HG03045 (cell line): ENCODE results near the gene PSMD9.
"Not testable (repeated sequence)": the region's sequence is repeated elsewhere in the genome, so short reads cannot be mapped to it uniquely, and the experiment has no call there.

Experiments
- ATAC-seq: cut with Tn5 transposase; IDR thresholded peaks from one replicate; pipeline ENCODE4 v1.9.1; 2021; ENCODE audit warnings: mild to moderate bottlenecking, moderate library complexity; ENCODE audit not compliant: unreplicated experiment

PSMD9 gene

DNA sequence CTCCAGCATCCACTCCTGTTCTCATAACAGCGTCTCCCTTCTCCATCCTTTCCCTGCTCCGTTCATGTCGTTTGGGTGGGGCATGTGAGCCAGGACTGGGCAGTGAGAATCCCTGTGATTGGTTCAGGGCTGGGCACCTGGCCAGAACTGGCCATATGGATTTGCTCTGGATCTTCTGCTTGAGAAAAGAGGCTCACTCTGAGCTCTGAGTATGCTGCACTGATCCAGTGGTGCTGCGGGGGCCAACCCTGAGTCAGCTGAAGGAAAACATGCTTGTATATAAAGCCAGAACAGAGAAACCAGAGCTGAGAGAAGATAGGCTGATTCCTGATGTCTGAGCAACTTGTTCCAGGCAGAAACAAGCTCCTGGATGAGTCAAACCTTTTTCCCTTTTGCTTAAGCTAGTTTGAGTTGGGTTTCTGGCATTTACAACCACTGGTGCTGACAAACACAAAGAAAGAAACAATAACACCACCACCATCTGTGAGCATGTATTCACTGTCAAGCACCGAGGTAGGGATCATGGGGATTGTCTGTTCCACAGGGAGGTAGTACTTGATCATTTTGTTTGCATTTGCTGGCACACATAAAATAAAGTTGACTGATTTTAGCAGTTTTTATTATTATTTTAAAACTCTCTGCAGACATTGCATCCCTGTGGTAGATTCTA lies 15.9 kb upstream of the PSMD9 start:
- no peak for ATAC-seq

DNA sequence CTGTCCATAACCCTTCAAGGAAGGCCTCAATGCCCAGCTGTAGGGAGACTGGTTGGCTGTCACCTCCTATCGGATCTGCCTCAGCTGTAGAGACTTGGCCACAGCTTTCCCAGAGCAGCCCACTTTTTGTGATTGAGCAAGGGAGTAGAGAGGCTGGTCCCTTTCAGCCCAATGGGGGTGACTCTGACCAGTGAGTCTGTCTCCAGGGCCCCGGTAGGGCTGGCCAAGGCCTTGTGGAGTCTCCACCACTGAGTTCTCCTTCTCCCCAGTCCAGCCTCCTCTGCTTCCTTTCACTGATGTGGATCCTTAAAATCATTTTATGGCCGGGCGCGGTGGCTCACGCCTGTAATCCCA lies 15.4 kb upstream of the PSMD9 start:
- no peak for ATAC-seq

DNA sequence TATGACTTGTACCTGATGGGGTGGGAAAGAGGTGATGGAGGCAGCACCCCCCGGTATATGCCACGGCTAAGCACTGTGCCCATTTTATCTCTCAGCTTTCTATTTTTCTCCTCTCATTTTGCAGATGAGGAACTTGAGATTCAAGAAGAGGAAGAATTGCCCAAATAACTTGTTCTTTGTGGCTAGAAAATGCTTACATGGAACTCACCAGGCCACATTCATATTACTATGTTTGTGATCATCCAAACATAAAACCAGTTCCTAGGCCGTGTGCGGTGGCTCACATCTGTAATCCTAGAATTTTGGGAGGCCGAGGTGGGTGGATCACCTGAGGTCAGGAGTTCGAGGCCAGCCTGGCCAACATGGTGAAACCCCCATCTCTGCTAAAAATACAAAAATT lies 14.5 kb upstream of the PSMD9 start:
- no peak for ATAC-seq

DNA sequence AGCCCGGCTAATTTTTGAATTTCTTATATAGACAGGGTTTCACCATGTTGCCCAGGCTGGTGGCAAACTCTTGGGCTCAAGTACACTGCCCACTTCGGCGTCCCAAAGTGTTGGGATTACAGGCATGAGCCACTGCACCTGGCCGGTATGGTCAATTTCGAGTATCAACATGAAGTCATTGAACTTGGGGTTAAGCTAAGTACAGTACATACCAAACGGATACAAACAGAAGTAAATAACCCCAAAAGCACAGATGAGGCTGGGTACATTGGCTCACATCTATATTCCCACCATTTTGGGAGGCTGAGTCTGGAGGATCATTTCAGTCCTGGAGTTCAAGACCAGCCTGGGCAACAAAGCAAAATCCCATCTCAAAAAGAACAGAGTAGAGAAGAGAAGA lies 13.0 kb upstream of the PSMD9 start:
- no peak for ATAC-seq

DNA sequence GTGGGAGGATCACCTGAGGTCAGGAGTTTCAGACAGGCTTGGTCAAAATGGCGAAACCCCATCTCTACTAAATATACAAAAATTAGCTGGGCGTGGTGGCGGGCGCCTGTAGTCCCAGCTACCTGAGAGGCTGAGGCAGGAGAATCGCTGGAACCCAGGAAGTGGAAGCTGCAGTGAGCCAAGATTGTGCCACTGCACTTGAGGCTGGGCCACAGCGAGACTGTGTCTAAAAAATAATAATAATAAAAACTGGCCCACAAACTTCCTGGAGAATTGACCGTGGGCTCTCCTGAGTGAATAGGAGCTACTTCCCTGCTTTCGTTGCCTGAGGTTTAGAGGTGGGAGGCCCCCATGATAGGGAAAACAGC lies 12.5 kb upstream of the PSMD9 start:
- not testable (repeated sequence) for ATAC-seq

DNA sequence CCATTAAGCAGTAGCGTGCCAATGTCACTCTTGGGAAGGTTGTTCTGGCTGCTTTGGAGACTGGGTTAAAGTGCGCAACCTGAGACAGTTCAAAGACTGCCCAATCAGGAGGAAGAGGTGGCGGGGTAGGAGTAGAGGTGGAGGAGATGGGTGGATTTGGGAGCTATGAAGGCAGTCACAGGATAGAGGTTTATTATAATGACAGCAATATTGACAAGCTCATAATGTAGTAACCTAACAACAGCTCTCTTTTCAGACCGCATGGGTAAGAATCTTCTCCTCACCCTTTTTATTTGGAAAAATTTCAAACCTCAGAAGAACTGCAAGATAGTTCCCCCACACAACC lies 5.3 kb upstream of the PSMD9 start:
- ATAC-seq = no peak

DNA sequence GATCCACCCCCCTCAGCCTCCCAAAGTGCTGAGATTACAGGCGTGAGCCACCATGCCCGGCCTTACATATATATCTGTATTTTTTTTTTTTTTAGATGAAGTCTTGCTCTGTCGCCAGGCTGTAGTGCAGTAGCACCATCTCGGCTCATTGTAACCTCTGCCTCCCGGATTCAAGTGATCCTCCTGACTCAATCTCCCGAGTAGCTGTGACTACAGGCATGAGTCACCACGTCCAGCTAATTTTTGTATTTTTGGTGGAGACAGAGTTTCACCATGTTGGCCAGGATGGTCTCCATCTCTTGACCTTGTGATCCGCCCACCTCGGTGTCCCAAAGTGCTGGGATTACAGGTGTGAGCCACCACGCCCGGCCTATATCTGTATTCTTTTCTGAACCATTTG lies 3.5 kb upstream of the PSMD9 start:
- not testable (repeated sequence) for ATAC-seq

DNA sequence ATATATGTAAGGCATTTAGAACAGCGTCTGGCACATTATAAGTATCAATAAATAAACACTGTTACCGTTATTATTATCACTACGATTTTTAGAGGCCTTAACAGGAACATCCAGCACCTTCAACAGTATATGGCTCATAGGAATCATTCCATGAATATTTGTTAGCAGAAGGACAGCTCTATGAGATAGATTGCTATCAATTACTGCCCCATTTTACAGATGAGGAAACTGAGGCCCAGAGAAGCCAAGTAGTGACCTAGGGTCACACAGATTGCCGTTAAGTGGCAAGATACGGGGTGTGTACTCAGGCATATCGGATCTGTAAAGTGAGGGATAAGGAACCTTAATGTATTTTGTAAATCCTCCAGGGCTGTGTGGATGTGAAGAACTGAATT lies 510 bp upstream of the PSMD9 start:
- no peak for ATAC-seq

DNA sequence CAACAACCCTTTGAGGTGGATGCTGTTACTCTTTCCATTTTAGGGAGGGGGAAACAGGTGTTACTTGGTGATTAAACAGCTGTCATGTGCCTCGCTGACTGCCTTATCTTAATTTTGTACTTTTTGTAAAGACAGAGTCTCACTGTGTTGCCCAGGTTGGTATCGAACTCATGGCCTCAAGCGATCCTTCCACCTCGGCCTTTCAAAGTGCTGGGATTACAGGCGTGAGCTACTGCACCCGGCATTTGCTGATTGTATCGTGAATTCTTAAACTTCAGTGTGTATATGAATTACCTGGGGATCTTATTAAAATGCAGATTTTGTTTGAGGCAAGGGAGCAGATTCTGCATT lies 659 bp downstream of the PSMD9 start:
- ATAC-seq = no peak

DNA sequence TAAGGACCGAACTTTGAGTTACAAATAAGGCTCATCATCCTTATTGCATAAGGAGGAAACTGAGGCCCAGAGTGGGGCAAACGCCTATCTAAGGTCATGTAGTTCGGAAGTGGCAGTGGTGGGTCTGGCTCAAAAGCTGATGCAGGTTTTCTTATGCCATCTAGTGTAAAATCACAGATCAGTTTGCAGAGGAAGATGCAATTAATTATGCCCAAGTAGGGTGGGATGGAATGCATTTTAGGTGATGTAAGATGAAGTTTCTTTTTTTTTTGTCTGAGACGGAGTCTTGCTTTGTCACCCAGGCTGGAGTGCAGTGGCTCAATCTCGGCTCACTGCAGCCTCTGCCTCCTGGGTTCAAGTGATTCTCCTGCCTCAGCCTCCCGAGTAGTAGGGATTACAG lies 1.1 kb downstream of the PSMD9 start:
- ATAC-seq = not testable (repeated sequence)

DNA sequence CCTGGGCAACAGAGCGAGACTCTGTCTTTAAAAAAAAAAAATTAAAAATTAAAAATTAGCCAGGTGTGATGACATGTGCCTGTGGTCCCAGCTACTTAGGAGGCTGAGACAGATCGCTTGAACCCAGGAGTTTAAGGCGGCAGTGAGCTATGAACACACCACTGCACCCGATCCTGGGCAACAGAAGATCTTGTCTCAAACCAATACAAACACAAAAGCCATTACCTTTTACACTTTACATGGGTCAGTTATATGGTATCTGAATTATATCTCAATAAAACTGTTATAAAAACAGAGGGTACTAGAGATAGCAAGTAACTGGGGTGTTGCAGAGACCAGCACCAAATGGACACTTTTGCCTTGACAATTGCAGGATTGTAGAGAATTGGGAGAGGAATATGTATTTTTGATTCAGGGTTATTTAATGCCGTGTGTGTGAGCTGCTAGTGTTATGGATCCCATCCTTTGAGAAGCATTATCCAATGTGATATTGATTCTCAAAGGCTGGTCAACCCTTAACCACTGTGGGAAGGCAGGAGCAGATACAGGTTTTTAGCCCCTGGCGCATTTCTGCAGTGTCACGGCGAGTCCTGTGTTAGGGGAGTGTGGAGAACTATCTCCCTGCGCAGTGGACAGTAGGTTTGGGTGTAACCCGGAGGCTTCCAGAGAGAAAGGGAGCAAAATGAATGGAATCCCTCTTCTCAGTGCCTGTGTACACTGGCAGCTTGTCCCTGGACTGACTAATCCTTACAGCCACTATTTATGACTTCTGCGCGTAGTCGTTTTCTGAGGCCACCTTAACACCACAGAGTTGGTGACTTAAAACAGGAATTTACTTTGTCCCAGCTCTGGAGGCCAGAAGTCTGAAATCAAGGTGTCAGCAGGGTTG lies 4.3 kb downstream of the PSMD9 start:
- no peak for ATAC-seq

DNA sequence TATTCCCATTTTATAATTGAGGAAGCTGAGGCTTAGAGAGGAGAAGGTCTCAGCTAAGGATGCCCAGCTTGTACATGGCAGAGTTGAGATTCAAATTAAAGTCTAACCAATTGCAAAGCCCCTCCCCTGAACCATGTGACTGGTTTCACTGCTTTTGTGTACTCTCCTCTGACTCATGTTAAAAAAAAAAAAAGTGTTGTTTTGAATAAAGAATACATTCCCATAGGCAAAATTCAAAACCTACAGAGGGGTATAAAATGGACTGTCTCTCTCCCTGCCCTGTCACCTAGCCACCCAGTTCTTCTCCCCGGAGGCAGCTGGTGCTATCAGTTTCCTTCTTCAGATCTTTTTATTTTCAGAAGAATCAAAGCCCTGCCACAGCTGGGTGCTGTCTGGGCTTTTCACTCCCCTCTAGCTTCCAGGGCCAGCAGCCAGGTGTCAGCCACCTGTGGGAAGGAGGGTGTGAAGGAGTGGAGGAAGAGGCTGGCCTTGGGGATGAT lies 5.4 kb downstream of the PSMD9 start:
- no peak for ATAC-seq

DNA sequence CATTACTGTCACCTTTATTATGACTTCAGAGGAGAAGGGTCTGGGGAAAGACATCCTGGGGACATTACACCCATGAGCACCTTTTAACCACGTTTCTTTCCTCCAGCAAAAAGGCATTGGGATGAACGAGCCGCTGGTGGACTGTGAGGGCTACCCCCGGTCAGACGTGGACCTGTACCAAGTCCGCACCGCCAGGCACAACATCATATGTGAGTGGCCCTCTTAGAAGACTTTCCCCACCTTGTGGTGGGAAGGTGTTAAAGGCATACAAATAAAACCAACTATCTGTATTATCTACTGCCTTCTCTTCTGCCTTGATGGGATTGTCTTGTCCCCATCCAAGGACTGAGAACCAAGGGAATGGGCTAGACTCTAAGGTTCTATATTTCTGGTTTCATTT lies 6.0 kb downstream of the PSMD9 start:
- ATAC-seq = no peak

DNA sequence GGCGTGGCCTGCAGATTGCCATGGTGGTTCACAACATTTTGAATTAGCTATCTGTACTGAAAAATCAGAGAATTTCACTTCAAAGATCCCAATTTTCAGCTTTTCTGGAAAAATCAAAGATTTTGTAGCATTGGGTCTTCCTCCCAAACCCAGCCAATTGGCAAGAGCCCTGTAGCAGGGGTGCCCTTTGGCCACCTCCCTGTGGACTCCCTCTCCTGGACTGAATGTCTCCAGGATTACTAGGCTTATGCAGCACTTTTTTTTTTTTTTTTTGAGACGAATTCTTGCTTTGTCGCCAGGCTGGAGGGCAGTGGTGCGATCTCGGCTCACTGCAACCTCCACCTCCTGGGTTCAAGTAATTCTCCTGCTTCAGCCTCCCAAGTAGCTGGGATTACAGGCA lies 9.7 kb downstream of the PSMD9 start:
- no peak for ATAC-seq

DNA sequence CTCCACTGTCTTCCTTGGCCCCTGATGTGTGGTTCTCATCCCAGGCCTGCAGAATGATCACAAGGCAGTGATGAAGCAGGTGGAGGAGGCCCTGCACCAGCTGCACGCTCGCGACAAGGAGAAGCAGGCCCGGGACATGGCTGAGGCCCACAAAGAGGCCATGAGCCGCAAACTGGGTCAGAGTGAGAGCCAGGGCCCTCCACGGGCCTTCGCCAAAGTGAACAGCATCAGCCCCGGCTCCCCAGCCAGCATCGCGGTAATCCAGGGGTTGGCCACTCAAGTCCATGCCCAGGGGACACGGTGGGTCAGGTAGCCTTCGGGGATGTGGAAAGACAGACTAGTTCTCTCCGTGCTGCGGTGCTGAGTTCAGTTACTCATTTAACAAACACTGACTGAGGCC lies 11.0 kb downstream of the PSMD9 start:
- no peak for ATAC-seq

DNA sequence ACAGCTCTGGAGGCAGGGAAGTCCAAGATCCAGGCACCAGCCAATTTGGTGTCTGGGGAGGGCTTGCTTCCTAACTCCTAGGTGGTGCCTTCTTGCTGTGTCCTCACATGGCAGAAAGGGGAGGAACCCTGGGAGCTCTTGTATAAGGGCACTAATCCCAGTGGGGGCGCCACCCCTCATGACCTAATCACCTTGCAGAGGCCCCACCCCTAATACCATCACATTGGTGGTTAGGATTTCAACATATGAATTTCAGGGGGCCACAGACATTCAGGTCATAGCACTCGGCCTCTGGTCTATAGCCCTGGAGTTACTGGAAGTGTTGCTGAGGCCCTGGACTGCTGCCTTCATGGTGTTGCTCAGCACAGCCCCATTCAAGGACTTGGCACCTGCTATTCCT lies 14.6 kb downstream of the PSMD9 start:
- ATAC-seq = no peak

DNA sequence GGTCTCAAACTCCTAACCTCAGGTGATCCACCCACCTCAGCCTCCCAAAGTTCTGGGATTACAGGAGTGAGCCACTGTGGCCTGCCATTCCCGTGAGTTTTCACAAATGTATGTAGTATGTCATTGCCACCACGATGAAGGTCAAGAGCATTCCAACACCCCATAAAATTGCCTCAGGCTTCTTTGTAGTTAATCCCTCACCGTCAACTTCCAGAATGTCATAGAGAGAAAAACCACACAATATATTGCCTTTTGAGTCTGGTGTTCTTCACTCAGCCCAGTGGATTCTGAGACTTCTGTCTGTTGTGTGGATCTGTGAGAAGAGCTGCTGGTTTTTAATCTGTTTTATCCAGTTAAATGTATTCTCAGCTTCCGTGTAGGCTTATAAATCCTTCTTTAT lies 17.2 kb downstream of the PSMD9 start:
- ATAC-seq = no peak

DNA sequence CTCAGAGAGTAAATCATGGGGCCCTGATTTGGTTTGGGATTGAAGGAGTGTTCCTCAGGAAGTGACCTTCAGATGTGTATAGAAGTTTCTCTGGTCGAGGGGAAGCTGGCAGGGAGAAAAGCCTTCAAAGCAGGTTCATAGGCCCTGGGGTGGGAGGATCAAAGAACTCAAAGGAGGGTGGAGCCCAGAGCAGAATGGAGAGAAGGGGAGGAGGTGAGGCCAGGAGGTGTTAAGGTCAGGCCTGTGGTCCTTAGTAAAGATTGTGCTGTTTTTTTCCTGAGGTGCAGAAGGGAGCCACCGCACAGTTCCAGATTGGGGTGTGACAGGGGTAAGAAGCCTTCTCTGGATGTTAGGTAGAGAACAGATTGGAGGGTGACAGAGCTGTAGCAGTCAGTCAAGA lies 20.1 kb downstream of the PSMD9 start:
- ATAC-seq = no peak

DNA sequence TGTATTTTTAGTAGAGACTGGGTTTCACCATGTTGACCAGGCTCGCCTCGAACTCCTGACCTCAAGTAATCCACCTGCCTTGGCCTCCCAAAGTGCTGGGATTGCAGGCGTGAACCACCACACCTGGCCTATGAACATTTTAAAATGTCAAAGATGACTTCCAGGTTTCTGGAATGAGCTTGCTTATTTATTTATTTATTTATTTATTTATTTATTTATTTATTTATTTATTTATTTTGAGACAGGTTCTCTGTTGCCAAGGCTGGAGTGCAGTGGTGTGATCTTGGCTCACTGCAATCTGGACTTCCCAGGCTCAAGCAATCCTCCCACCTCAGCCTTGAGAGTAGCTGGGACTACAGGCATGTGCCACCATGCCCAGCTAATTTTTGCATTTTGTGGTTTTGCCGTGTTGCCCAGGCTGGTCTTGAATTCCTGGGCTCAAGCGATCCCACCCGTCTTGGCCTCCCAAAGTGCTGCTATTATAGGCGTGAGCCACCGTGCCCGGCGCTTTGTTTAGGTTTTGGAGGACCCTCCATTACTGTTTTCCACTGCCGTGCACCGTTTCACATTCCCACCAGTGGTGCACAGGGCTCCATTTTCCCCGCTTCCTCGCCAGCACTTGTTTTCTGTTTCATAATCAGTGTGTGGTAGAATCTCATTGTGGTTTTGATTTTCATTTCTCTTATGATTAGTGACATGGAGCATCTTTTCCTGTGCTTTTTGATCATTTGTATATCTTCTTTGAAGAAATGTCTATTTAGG lies 23.4 kb downstream of the PSMD9 start:
- no peak for ATAC-seq

DNA sequence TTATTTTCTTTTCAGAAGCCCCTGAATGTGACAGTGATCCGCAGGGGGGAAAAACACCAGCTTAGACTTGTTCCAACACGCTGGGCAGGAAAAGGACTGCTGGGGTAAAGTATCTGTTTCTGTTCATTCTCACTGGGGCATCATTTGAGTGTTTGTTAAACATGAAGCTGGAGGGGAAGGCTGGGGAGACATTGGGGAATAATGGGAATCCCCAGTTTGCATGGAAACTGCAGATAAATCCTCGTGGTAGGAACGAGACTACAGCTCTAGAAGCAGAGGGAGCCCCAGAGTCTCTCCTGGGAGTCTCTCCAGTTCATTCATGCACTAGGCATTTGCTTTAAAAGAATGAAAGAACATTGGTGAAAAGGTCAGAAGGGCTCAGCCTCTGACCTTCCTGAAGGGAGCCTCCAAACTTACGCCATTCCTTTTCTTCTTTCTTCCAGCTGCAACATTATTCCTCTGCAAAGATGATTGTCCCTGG lies 27.3 kb downstream of the PSMD9 start:
- ATAC-seq = no peak

DNA sequence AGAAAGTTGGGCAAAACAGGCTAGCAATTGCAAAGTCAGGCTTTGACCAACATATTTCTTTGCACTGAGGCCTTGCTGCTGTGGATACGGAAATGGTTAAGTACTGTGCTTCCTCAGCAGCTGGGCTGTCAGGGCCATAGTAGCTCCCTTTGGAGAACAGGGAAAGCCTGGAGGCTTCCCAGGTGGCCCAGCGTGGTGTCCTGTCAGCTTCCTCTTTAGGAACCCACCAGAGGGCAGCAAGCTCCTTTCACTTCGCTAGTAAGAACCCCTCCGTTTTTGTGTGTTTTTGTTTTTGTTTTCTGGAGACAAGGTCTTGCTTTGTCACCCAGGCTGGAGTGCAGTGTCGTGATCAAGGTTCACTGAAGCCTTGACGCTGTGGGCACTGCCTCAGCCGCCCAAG lies 28.1 kb downstream of the PSMD9 start:
- ATAC-seq = no peak
